IMR-90 (cell line): ENCODE data around the gene ADAMTS19. TPM values are rescaled to one million over a fixed set of nuclear protein-coding genes. Genes with fewer than 3 reads are reported as not detected.

Experiments used
- ATAC-seq: fragments of 200-7000 bp; cut with Tn5 transposase; 2 replicates; pipeline ENCODE4 v1.9.1; 2020; ENCODE audit warnings: low read depth, mild to moderate bottlenecking, moderate library complexity
- BruUV-seq: library from RNA; stranded (reverse); fragments of 400-500 nt; replicated peaks from 2 replicates; lab custom pipeline; 2021; lab: Mats Ljungman, UMichigan
- CTCF ChIA-PET: fragments of 300-600 bp; formaldehyde crosslinking; extraction: SDS; loops from one replicate; lab custom pipeline; 2021; ENCODE audit warnings: antibody characterized with exemption; lab: Yijun Ruan, JAX
- POLR2A ChIA-PET: fragments of 300-600 bp; sonication (Branson Sonifier 250); formaldehyde crosslinking; loops from one replicate; lab custom pipeline; 2022; ENCODE audit warnings: antibody characterized with exemption; ENCODE audit not compliant: unreplicated experiment; lab: Charles Lee
- DNase-seq: peaks from one replicate; pipeline ENCODE4 v3.0.0; 2013
- H2AFZ ChIP-seq: replicated peaks from 2 replicates; pipeline ENCODE3; 2013; ENCODE audit warnings: low read length, mild to moderate bottlenecking; ENCODE audit not compliant: poor library complexity
- H2AK5ac ChIP-seq: 2 replicates; pipeline ENCODE4 v1.6.1; 2013; ENCODE audit warnings: low read depth, low read length, inconsistent platforms
- H2AK9ac ChIP-seq: replicated peaks from 2 replicates; pipeline ENCODE3; 2013; ENCODE audit warnings: mild to moderate bottlenecking, low read depth, low read length, moderate library complexity; ENCODE audit not compliant: poor library complexity
- H2BK120ac ChIP-seq: 2 replicates; pipeline ENCODE4 v1.6.1; 2013; ENCODE audit warnings: low read depth, low read length, inconsistent platforms
- H2BK15ac ChIP-seq: 3 replicates; pipeline ENCODE4 v1.6.1; 2013; ENCODE audit warnings: low read depth, low read length, inconsistent platforms
- H2BK20ac ChIP-seq: 2 replicates; pipeline ENCODE4 v1.6.1; 2013; ENCODE audit warnings: low read depth, mild to moderate bottlenecking, inconsistent platforms, low read length, moderate library complexity
- H2BK5ac ChIP-seq: 2 replicates; pipeline ENCODE4 v1.6.1; 2013; ENCODE audit warnings: mild to moderate bottlenecking, low read depth, low read length, inconsistent platforms; ENCODE audit not compliant: poor library complexity, severe bottlenecking
- H3K14ac ChIP-seq: replicated peaks from 2 replicates; pipeline ENCODE4 v1.6.1; 2013; ENCODE audit warnings: low read depth, low read length, inconsistent platforms
- H3K18ac ChIP-seq: 2 replicates; pipeline ENCODE4 v1.6.1; 2013; ENCODE audit warnings: low read depth, low read length, control low read depth
- H3K23ac ChIP-seq: 2 replicates; pipeline ENCODE4 v1.6.1; 2013; ENCODE audit warnings: low read depth, low read length, inconsistent platforms
- H3K27ac ChIP-seq: 2 replicates; pipeline ENCODE4 v1.5.1; 2013; ENCODE audit warnings: mild to moderate bottlenecking, control low read depth, low read length; ENCODE audit not compliant: insufficient read depth
- H3K27me3 ChIP-seq: 2 replicates; pipeline ENCODE4 v1.6.1; 2013; ENCODE audit warnings: low read length; ENCODE audit not compliant: control insufficient read depth, insufficient read depth
- H3K36me3 ChIP-seq: 2 replicates; pipeline ENCODE4 v1.6.1; 2013; ENCODE audit warnings: low read length, mixed read lengths; ENCODE audit not compliant: control insufficient read depth, insufficient read depth
- H3K4ac ChIP-seq: 2 replicates; pipeline ENCODE4 v1.6.1; 2013; ENCODE audit warnings: low read depth, low read length, inconsistent platforms
- H3K4me1 ChIP-seq: 2 replicates; pipeline ENCODE4 v1.6.1; 2013; ENCODE audit warnings: low read length, mixed read lengths; ENCODE audit not compliant: control insufficient read depth, insufficient read depth
- H3K4me2 ChIP-seq: 2 replicates; pipeline ENCODE4 v1.6.1; 2013; ENCODE audit warnings: low read depth, mild to moderate bottlenecking, control low read depth, low read length, moderate library complexity
- H3K4me3 ChIP-seq: 2 replicates; pipeline ENCODE4 v1.5.1; 2013; ENCODE audit warnings: low read depth, mild to moderate bottlenecking, control low read depth, low read length, moderate library complexity; ENCODE audit not compliant: insufficient read depth
- H3K56ac ChIP-seq: 2 replicates; pipeline ENCODE4 v1.6.1; 2013; ENCODE audit warnings: low read length, inconsistent platforms; ENCODE audit not compliant: insufficient read depth; ENCODE audit errors: extremely low read depth
- H3K79me1 ChIP-seq, 2 experiments: 2 replicates each; pipeline ENCODE4 v1.6.1; 2013; ENCODE audit warnings: low read length in 2 of 2, inconsistent platforms in 1 of 2, low read depth in 1 of 2
- H3K9ac ChIP-seq: 2 replicates; pipeline ENCODE4 v1.6.1; 2013; ENCODE audit warnings: low read depth, low read length, control low read depth
- H3K9me1 ChIP-seq: 2 replicates; pipeline ENCODE4 v1.6.1; 2013; ENCODE audit warnings: low read length, inconsistent platforms; ENCODE audit not compliant: insufficient read depth
- H3K9me3 ChIP-seq: 2 replicates; pipeline ENCODE4 v1.6.1; 2013; ENCODE audit warnings: low read length; ENCODE audit not compliant: control insufficient read depth, insufficient read depth
- H4K20me1 ChIP-seq: 2 replicates; pipeline ENCODE4 v1.6.1; 2013; ENCODE audit warnings: low read length, inconsistent platforms; ENCODE audit not compliant: insufficient read depth
- H4K5ac ChIP-seq: 2 replicates; pipeline ENCODE4 v1.6.1; 2013; ENCODE audit warnings: mild to moderate bottlenecking, low read depth, low read length, control low read depth
- H4K8ac ChIP-seq, 2 experiments: 2 replicates each; pipeline ENCODE4 v1.6.1; 2013; ENCODE audit warnings: low read depth in 2 of 2, low read length in 2 of 2, control low read depth in 1 of 2, inconsistent platforms in 1 of 2
- H4K91ac ChIP-seq: 2 replicates; pipeline ENCODE4 v1.6.1; 2013; ENCODE audit warnings: low read depth, low read length, inconsistent platforms; ENCODE audit not compliant: insufficient read depth
- ELK1 ChIP-seq: fragments of 150-350 bp; IDR thresholded peaks from 2 replicates; pipeline ENCODE4 v1.6.1; 2016; ENCODE audit warnings: low read depth, mild to moderate bottlenecking, low read length, moderate library complexity, borderline replicate concordance
- FOS ChIP-seq: fragments of 150-350 bp; IDR thresholded peaks from 2 replicates; pipeline ENCODE4 v1.6.1; 2016; ENCODE audit warnings: low read depth, low read length
- MAFK ChIP-seq: IDR thresholded peaks from 2 replicates; pipeline ENCODE4 v1.6.1; 2012; ENCODE audit warnings: low read depth, low read length, improper control_type of control experiment
- MAZ ChIP-seq: IDR thresholded peaks from 2 replicates; pipeline ENCODE4 v1.6.1; 2012; ENCODE audit warnings: low read depth, mild to moderate bottlenecking, low read length, improper control_type of control experiment, moderate library complexity, borderline replicate concordance
- MXI1 ChIP-seq: IDR thresholded peaks from 2 replicates; pipeline ENCODE4 v1.6.1; 2012; ENCODE audit warnings: low read depth, mild to moderate bottlenecking, low read length, moderate library complexity, borderline replicate concordance
- POLR2A ChIP-seq: IDR thresholded peaks from 2 replicates; pipeline ENCODE4 v1.6.1; 2012; ENCODE audit warnings: mild to moderate bottlenecking, low read depth, low read length
- RAD21 ChIP-seq: IDR thresholded peaks from 2 replicates; pipeline ENCODE4 v1.6.1; 2012; ENCODE audit warnings: low read length, improper control_type of control experiment
- SMC3 ChIP-seq: fragments of 150-350 bp; IDR thresholded peaks from 2 replicates; pipeline ENCODE4 v1.6.1; 2016; ENCODE audit warnings: low read depth, mild to moderate bottlenecking, antibody characterized with exemption, low read length, moderate library complexity
- dilution Hi-C: fragments of 300-500 bp; cut with HindIII; formaldehyde crosslinking; loops from one replicate; pipeline ENCODE4 v1.14.3; 2018; ENCODE audit warnings: low sequenced_read_pairs; ENCODE audit not compliant: unreplicated experiment
- in situ Hi-C: fragments of 300-500 bp; cut with MboI; formaldehyde crosslinking; loops from 3 replicates; pipeline ENCODE4 v1.14.3; 2019; ENCODE audit warnings: low sequenced_read_pairs, inconsistent platforms, mixed read lengths
- intact Hi-C: fragments of 100-400 bp; cut with micrococcal nuclease; formaldehyde crosslinking; loops from 2 replicates; pipeline ENCODE4 v1.10.0; 2022
- polyA plus RNA-seq, 3 experiments: library from polyadenylated mRNA; depleted of rRNA; stranded (reverse); fragments of >200 nt; gene quantifications; 2 replicates each; pipeline ENCODE4 v1.2.3, GENCODE V29; 2012; ENCODE audit warnings: low replicate concordance in 1 of 3
- total RNA-seq: library from RNA; depleted of rRNA; stranded (reverse); fragments of >200 nt; gene quantifications from 2 replicates; pipeline ENCODE4 v1.2.3, GENCODE V29; 2012
- TF ChIP-seq, protein P1 (sequence below): fragments of 150-350 bp; IDR thresholded peaks from 2 replicates; pipeline ENCODE4 v1.6.1; 2017; ENCODE audit warnings: mild to moderate bottlenecking, antibody characterized with exemption, low read length, low read depth

Gene ADAMTS19
- total and polyA plus RNA-seq, 2 of the 4 experiments (the other 2 are of a cell fraction) = under 0.01 to 0.17 TPM

GRCh38 chr5:129425031-129425430, 35.1 kb upstream of the ADAMTS19 start:
- no peak overlapping the region for H2AK9ac ChIP-seq
- no peak overlapping the region for H3K14ac ChIP-seq
- TF ChIP-seq POLR2A (no peak), MAZ (no peak), FOS (no peak), MAFK (no peak), RAD21 (no peak), MXI1 (no peak), ELK1 (no peak), SMC3 (no peak)
- TF ChIP-seq, protein P1, sequence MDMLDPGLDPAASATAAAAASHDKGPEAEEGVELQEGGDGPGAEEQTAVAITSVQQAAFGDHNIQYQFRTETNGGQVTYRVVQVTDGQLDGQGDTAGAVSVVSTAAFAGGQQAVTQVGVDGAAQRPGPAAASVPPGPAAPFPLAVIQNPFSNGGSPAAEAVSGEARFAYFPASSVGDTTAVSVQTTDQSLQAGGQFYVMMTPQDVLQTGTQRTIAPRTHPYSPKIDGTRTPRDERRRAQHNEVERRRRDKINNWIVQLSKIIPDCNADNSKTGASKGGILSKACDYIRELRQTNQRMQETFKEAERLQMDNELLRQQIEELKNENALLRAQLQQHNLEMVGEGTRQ = no peak
- no peaks in the 10 kb centered on the region for H3K79me1 ChIP-seq
- no peaks in the 10 kb centered on the region for H3K36me3 ChIP-seq
- H3K27me3 ChIP-seq = no peaks in the 10 kb centered on the region
- H3K4ac ChIP-seq = no peak overlapping the region
- H2AFZ ChIP-seq = no peak overlapping the region
- H3K4me1 ChIP-seq = no peaks in the 10 kb centered on the region
- POLR2A ChIA-PET = no interaction called here
- H4K20me1 ChIP-seq = no peaks in the 10 kb centered on the region
- no peak overlapping the region for H3K9ac ChIP-seq
- BruUV-seq = no TSS peak
- no peak overlapping the region for H3K23ac ChIP-seq
- no peak overlapping the region for H3K27ac ChIP-seq
- H3K4me2 ChIP-seq = no peak overlapping the region
- no peak overlapping the region for H3K4me3 ChIP-seq
- DNase-seq (no peak), ATAC-seq (no peak)
- dilution Hi-C loops = no loop called here
- H4K8ac ChIP-seq = no peak overlapping the region
- no peak overlapping the region for H2BK20ac ChIP-seq
- no peak overlapping the region for H2BK120ac ChIP-seq
- CTCF ChIA-PET = no interaction called here
- H3K56ac ChIP-seq = no peak overlapping the region
- in situ Hi-C loops = no loop called here
- H3K9me3 ChIP-seq = no peaks in the 10 kb centered on the region
- H4K91ac ChIP-seq = no peak overlapping the region
- no peak overlapping the region for H3K18ac ChIP-seq
- intact Hi-C loops = no loop called here
- H2BK15ac ChIP-seq = no peak overlapping the region
- H4K5ac ChIP-seq = no peak overlapping the region
- H2BK5ac ChIP-seq = no peak overlapping the region
- H2AK5ac ChIP-seq = no peak overlapping the region
- H3K9me1 ChIP-seq = no peaks in the 10 kb centered on the region
